ENCODE results near the gene SPRED2. TPM values are rescaled to one million over a fixed set of nuclear protein-coding genes. Genes with fewer than 3 reads are reported as not detected.

SPRED2 gene
- polyA plus RNA-seq, 2 of the 4 experiments (the other 2 are of a cell fraction) = 20.6 to 29.3 TPM

DNA sequence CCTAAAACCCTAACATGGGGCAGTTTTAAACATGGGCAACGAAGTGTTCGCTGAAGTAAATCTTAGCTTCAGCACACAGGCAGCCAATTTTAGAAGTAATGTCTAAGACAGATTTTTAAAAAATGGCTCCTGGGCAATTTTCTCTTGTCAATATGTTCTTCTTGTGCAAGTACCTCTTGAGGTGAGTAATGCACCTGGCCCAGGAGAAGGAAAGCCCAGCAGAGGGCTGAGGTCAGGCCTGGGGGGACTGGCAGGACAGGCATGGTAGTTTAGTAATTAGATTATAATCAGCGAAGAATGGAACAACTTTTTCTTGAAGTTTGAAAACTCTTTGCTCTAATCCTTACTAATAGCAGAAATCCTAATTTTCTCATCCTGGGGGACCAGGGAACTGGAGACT is 77.6 kb downstream of the SPRED2 start:
- no peak overlapping the region for H3K4me2 ChIP-seq
- 96% methylated on average over 3 of the region's 3 CpGs for WGBS (ENCODE audit: missing lambda C conversion rate)
- ChIA-PET POLR2A (no interaction called here), CTCF (interaction anchor here (0.9 kb wide), 1 partner anchor 19 kb away, joined by 3 read pairs; no protein-coding TSS in a partner anchor)
- H3K4me3 ChIP-seq = no peak overlapping the region
- DNase-seq (ENCODE audit: low read depth in 1 of 2, low spot score in 1 of 2) (no peak), FAIRE-seq (no peak), ATAC-seq (no peak)
- H3K9me3 ChIP-seq = no peaks in the 10 kb centered on the region
- TF ChIP-seq NPAS2 (CRISPR knock-in tag; IDR thresholded peaks at IDR 0.05; ENCODE audit: borderline replicate concordance) (no peak), USF2 (IDR thresholded peaks at IDR 0.05) (no peak), MAZ (IDR thresholded peaks at IDR 0.05; ENCODE audit: borderline replicate concordance, low read depth, low read length) (no peak), SMC3 (IDR thresholded peaks at IDR 0.05) (no peak), EHF (CRISPR knock-in tag; IDR thresholded peaks at IDR 0.05) (no peak), PHF8 (IDR thresholded peaks at IDR 0.05; ENCODE audit: borderline replicate concordance, low read depth) (no peak), HOXA7 (CRISPR knock-in tag; IDR thresholded peaks at IDR 0.05) (no peak), TFCP2L1 (CRISPR knock-in tag; IDR thresholded peaks at IDR 0.05) (no peak), RCOR1 (IDR thresholded peaks at IDR 0.05; ENCODE audit: low read depth, low read length) (no peak), NR3C1 (IDR thresholded peaks at IDR 0.05) (no peak), JUN (IDR thresholded peaks at IDR 0.05) (no peak), GATA3 (IDR thresholded peaks at IDR 0.05; ENCODE audit: borderline replicate concordance) (no peak), SREBF2 (IDR thresholded peaks at IDR 0.05) (no peak), HEYL (CRISPR knock-in tag; IDR thresholded peaks at IDR 0.05) (no peak)
- H3K27ac ChIP-seq = no peak overlapping the region
- H3K4me1 ChIP-seq = peaks cover 30% of the 10 kb centered on the region

DNA sequence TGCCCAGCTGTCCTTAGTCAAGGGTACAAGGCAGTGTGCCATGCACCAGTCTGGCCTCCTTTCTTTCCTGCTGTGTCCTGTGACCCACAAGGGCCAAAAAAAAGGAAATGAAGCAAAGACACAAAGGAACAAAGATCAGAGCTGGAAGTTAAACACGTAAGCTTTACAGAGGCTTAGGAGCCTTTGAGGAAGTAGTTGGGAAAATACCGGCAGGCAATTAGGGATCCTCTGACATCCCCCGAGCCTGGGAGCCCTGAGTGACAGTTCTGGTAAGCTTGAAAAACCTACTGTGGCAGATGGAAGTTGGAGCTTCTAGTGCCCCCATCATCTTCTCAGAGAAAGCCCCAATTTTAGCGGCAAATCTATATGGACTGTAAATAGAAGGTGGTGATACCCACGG is 78.5 kb downstream of the SPRED2 start:
- DNase-seq (ENCODE audit: low read depth in 1 of 2, low spot score in 1 of 2) = no peak
- no peak for ATAC-seq
- no peak overlapping the region for H3K27ac ChIP-seq
- H3K4me1 ChIP-seq = peaks cover 30% of the 10 kb centered on the region
- H3K4me2 ChIP-seq = no peak overlapping the region
- POLR2A ChIA-PET = no interaction called here
- no peaks in the 10 kb centered on the region for H3K9me3 ChIP-seq
- CTCF ChIA-PET = interaction anchor here (0.8 to 1.5 kb wide), 3 partner anchors 19 to 40 kb away, joined by 3 to 5 read pairs (median 3); no protein-coding TSS in a partner anchor
- WGBS (ENCODE audit: missing lambda C conversion rate) = 61% methylated on average over 5 of the region's 5 CpGs
- H3K4me3 ChIP-seq = no peak overlapping the region
- TF ChIP-seq CBX8 (IDR thresholded peaks at IDR 0.05) (no peak), NPAS2 (CRISPR knock-in tag; IDR thresholded peaks at IDR 0.05; ENCODE audit: borderline replicate concordance) (no peak), ZC3H11A (IDR thresholded peaks at IDR 0.05) (no peak), FOXS1 (CRISPR knock-in tag; IDR thresholded peaks at IDR 0.05) (no peak), HEYL (CRISPR knock-in tag; IDR thresholded peaks at IDR 0.05) (no peak), RNF2 (IDR thresholded peaks at IDR 0.05; ENCODE audit: borderline replicate concordance, low read depth) (no peak), CTCF (IDR thresholded peaks at IDR 0.05) (no peak), HOXB5 (CRISPR knock-in tag; IDR thresholded peaks at IDR 0.05) (no peak), PBX3 (IDR thresholded peaks at IDR 0.05) (no peak), ZNF302 (CRISPR knock-in tag; IDR thresholded peaks at IDR 0.05) (no peak), POLR2A (IDR thresholded peaks at IDR 0.05; ENCODE audit: low read length) (no peak), HDAC2 (IDR thresholded peaks at IDR 0.05) (no peak)
- TF ChIP-seq, protein P1, sequence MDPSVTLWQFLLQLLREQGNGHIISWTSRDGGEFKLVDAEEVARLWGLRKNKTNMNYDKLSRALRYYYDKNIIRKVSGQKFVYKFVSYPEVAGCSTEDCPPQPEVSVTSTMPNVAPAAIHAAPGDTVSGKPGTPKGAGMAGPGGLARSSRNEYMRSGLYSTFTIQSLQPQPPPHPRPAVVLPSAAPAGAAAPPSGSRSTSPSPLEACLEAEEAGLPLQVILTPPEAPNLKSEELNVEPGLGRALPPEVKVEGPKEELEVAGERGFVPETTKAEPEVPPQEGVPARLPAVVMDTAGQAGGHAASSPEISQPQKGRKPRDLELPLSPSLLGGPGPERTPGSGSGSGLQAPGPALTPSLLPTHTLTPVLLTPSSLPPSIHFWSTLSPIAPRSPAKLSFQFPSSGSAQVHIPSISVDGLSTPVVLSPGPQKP (IDR thresholded peaks at IDR 0.05; ENCODE audit: low read depth, low read length) = no peak
- TF ChIP-seq, protein P2, sequence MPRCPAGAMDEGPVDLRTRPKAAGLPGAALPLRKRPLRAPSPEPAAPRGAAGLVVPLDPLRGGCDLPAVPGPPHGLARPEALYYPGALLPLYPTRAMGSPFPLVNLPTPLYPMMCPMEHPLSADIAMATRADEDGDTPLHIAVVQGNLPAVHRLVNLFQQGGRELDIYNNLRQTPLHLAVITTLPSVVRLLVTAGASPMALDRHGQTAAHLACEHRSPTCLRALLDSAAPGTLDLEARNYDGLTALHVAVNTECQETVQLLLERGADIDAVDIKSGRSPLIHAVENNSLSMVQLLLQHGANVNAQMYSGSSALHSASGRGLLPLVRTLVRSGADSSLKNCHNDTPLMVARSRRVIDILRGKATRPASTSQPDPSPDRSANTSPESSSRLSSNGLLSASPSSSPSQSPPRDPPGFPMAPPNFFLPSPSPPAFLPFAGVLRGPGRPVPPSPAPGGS (IDR thresholded peaks at IDR 0.05) = no peak
- no peak for FAIRE-seq
